Tibial nerve (tissue), 3 donors: Measurements from ENCODE around the gene RHNO1.

Experiments
- POLR2A ChIP-seq, 2 donors: fragments of 450-650 bp; IDR thresholded peaks; one replicate each; pipeline ENCODE4 v1.6.1; 2017; ENCODE audit warnings: antibody characterized with exemption in 2 of 2, mild to moderate bottlenecking in 2 of 2, moderate library complexity in 2 of 2
- TF ChIP-seq, protein P1 (sequence below), 5 experiments: fragments of 200-600 bp in 3 of 5; fragments of 450-650 bp in 2 of 5; sonication (generic) in 3 of 5; IDR thresholded peaks; one replicate each; pipeline ENCODE4 v1.5.1; 2016 to 2019; ENCODE audit warnings: antibody characterized with exemption in 5 of 5, mild to moderate bottlenecking in 3 of 5, moderate library complexity in 2 of 5

- TF ChIP-seq, protein P1, sequence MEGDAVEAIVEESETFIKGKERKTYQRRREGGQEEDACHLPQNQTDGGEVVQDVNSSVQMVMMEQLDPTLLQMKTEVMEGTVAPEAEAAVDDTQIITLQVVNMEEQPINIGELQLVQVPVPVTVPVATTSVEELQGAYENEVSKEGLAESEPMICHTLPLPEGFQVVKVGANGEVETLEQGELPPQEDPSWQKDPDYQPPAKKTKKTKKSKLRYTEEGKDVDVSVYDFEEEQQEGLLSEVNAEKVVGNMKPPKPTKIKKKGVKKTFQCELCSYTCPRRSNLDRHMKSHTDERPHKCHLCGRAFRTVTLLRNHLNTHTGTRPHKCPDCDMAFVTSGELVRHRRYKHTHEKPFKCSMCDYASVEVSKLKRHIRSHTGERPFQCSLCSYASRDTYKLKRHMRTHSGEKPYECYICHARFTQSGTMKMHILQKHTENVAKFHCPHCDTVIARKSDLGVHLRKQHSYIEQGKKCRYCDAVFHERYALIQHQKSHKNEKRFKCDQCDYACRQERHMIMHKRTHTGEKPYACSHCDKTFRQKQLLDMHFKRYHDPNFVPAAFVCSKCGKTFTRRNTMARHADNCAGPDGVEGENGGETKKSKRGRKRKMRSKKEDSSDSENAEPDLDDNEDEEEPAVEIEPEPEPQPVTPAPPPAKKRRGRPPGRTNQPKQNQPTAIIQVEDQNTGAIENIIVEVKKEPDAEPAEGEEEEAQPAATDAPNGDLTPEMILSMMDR (IDR thresholded peaks at IDR 0.05), result no peak
- no peak for TF ChIP-seq POLR2A (IDR thresholded peaks at IDR 0.05)
These were observed 19.4 kb upstream of the RHNO1 start for GRCh38 chr12:2857576-2857975.
